Measurements from ENCODE around the gene GLIPR1L2. TPM values are rescaled to one million over a fixed set of nuclear protein-coding genes. Genes with fewer than 3 reads are reported as not detected.
"Not testable (repeated sequence)": the region's sequence is repeated elsewhere in the genome, so short reads cannot be mapped to it uniquely, and the experiment has no call there.

GLIPR1L2 gene
- total RNA-seq, 1 donor = 0.72 TPM

- no peak for TF ChIP-seq CTCF (IDR thresholded peaks at IDR 0.05; ENCODE audit: insufficient read depth, low read length)
- DNase-seq (ENCODE audit: low read depth) = peak; percentile 52
- H3K4me3 ChIP-seq (ENCODE audit: low read depth, low read length) = no peak overlapping the region
Measured at GRCh38 chr12:75452675-75453330, 61.9 kb downstream of the GLIPR1L2 start.

GRCh38 chr12:75455839-75456238 lies 65.0 kb downstream of the GLIPR1L2 start:
- no peak for TF ChIP-seq CTCF (IDR thresholded peaks at IDR 0.05; ENCODE audit: insufficient read depth, low read length)

GRCh38 chr12:75457191-75457590 lies 66.3 kb downstream of the GLIPR1L2 start:
- no peak for TF ChIP-seq CTCF (IDR thresholded peaks at IDR 0.05; ENCODE audit: insufficient read depth, low read length)
- H3K4me3 ChIP-seq (ENCODE audit: low read depth, low read length) = no peak overlapping the region
- DNase-seq (ENCODE audit: low read depth) = no peak

More at GRCh38 chr12:75455839-75456238, 65.0 kb downstream of the GLIPR1L2 start:
- no peak overlapping the region for H3K4me3 ChIP-seq (ENCODE audit: low read depth, low read length)
- no peak for DNase-seq (ENCODE audit: low read depth)

- DNase-seq (ENCODE audit: low read depth) = not testable (repeated sequence)
Measured at GRCh38 chr12:75457866-75458265, 67.0 kb downstream of the GLIPR1L2 start.

GRCh38 chr12:75459755-75460154 lies 68.9 kb downstream of the GLIPR1L2 start:
- TF ChIP-seq CTCF (IDR thresholded peaks at IDR 0.05; ENCODE audit: insufficient read depth, low read length) = no peak
- no peak overlapping the region for H3K4me3 ChIP-seq (ENCODE audit: low read depth, low read length)
- DNase-seq (ENCODE audit: low read depth) = no peak

More at GRCh38 chr12:75457866-75458265, 67.0 kb downstream of the GLIPR1L2 start:
- H3K4me3 ChIP-seq (ENCODE audit: low read depth, low read length) = not testable (repeated sequence)

- TF ChIP-seq CTCF (IDR thresholded peaks at IDR 0.05; ENCODE audit: insufficient read depth, low read length) = no peak
- H3K4me3 ChIP-seq (ENCODE audit: low read depth, low read length) = no peak overlapping the region
- DNase-seq (ENCODE audit: low read depth) = no peak
Measured at GRCh38 chr12:75460204-75460603, 69.3 kb downstream of the GLIPR1L2 start.

GRCh38 chr12:75471902-75472890 lies 81.3 kb downstream of the GLIPR1L2 start:
- DNase-seq (ENCODE audit: low read depth) = no peak
- TF ChIP-seq CTCF (IDR thresholded peaks at IDR 0.05; ENCODE audit: insufficient read depth, low read length) = no peak
- no peak overlapping the region for H3K4me3 ChIP-seq (ENCODE audit: low read depth, low read length)
